Epithelial cell of proximal tubule (primary cell): ENCODE data around the gene COQ8A. TPM values are rescaled to one million over a fixed set of nuclear protein-coding genes. Genes with fewer than 3 reads are reported as not detected.
"Not testable (repeated sequence)": the region's sequence is repeated elsewhere in the genome, so short reads cannot be mapped to it uniquely, and the experiment has no call there.

ENCODE experiments used
- DNase-seq: peaks from one replicate; pipeline ENCODE4 v3.0.0-alpha.2; 2011; ENCODE audit warnings: low read depth
- H3K4me3 ChIP-seq: 2 replicates; pipeline ENCODE4 v1.5.1; 2011; ENCODE audit warnings: low read depth, mild to moderate bottlenecking, low read length
- total RNA-seq: library from RNA; depleted of rRNA; stranded (reverse); fragments of >200 nt; gene quantifications from 2 replicates; pipeline ENCODE4 v1.2.3, GENCODE V29; 2015
- TF ChIP-seq, protein P1 (sequence below): conservative IDR thresholded peaks from 2 replicates; pipeline ENCODE4 v1.5.1; 2012; ENCODE audit warnings: low read depth, mild to moderate bottlenecking, low read length

The COQ8A gene
- total RNA-seq, 1 donor from 2014 or later: 9.8 TPM

DNA sequence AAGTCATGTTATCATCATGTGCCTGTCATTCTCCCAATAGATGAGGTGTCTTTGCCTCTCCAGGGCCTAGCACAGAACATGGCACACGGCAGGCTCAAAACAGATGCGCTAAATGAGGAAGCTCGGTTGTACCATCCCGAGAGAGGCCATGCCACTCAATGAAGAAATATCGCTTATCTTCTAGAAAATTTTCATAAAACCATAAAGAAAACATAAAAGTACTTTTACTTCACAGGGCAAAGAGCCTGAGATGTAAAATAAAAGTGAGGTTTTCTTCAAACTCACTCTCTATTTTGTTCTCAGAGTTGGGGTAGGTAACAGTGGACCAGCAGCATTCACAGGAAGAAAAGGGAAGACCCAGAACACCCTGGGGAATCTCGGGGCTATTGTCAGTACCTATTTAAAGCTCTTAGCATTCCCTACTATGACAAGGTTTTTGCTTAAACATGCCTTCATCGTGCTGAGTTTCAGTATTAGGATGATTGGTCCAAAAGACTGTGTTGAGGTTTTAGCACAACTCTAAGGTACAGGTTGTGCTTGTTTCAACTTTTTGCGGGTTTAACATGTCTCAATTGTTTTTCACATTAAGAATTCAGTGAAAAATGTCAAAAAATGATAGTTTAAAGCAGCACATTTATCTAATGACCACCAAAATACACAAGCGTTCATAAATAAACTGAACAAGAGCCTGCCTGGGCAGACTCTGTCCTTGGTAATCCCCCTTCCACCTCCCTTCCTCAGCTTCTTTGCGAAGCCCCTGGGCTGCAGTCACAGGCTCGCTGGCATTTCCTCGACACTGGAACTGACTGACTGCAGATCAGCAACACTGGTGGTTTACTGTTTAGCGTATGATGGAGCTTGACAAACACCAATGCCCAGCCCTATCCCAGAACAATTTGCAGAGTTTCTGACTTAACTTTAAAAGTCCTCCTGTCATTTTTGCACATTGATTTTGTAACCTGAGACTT is 55.6 kb downstream of the COQ8A start:
- TF ChIP-seq, protein P1, sequence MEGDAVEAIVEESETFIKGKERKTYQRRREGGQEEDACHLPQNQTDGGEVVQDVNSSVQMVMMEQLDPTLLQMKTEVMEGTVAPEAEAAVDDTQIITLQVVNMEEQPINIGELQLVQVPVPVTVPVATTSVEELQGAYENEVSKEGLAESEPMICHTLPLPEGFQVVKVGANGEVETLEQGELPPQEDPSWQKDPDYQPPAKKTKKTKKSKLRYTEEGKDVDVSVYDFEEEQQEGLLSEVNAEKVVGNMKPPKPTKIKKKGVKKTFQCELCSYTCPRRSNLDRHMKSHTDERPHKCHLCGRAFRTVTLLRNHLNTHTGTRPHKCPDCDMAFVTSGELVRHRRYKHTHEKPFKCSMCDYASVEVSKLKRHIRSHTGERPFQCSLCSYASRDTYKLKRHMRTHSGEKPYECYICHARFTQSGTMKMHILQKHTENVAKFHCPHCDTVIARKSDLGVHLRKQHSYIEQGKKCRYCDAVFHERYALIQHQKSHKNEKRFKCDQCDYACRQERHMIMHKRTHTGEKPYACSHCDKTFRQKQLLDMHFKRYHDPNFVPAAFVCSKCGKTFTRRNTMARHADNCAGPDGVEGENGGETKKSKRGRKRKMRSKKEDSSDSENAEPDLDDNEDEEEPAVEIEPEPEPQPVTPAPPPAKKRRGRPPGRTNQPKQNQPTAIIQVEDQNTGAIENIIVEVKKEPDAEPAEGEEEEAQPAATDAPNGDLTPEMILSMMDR: no peak
- DNase-seq: no peak
- no peak overlapping the region for H3K4me3 ChIP-seq

DNA sequence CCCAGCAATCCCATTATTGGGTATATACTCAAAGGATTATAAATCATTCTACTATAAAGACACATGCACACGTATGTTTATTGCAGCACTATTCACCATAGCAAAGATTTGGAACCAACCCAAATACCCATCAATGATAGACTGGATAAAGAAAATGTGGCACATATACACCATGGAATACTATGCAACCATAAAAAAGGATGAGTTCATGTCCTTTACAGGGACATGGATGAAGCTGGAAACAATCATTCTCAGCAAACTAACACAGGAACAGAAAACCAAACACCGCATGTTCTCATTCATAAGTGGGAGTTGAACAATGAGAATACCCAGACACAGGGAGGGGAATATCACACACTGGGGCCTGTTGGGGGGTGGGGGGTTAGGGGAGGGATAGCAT is 59.5 kb downstream of the COQ8A start:
- not testable (repeated sequence) for H3K4me3 ChIP-seq, DNase-seq

DNA sequence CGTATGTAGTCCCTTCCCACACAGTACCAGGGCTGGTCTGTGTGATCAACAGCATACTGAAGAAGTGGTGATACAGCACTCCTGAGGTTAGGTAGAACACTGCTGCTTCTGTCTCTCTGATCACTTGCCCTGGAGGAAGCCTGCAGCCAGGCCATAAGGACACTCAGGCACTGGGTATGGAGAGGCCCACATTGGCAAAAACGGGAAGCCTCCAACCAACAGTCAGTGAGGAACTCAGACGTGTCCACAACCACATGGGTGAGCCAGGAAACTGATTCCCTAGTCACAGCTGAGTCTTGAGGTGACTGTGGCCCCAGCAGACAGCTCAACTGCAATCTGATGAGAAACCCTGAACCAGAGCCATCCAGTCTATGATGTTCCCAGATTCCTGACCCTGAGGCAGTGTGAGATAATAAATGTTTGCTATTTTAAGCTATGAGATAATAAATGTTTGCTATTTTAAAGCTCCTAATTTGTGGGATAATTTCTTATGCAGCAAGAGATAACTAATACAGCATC is 62.5 kb downstream of the COQ8A start:
- no peak for DNase-seq
- TF ChIP-seq, protein P1: no peak
- no peak overlapping the region for H3K4me3 ChIP-seq

DNA sequence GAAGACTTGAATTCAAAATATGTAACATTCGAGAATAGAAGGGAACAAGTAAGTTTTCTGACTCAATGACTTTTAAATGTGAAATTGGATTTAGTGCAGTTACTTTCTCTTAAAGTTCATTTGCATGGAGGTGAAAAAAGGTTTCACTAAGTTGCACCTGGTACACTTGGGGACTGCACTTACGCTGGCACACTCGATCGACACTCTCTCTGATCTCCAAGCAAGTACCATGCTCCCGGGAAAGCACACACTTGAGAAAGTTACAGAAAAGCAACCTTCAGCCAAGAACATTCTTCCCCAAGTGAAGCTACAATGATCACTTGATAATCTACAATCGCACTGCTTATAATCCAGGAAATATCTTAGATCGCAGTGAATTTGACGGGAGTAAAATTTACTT is 63.1 kb downstream of the COQ8A start:
- TF ChIP-seq, protein P1: no peak
- DNase-seq: no peak
- H3K4me3 ChIP-seq: no peak overlapping the region

DNA sequence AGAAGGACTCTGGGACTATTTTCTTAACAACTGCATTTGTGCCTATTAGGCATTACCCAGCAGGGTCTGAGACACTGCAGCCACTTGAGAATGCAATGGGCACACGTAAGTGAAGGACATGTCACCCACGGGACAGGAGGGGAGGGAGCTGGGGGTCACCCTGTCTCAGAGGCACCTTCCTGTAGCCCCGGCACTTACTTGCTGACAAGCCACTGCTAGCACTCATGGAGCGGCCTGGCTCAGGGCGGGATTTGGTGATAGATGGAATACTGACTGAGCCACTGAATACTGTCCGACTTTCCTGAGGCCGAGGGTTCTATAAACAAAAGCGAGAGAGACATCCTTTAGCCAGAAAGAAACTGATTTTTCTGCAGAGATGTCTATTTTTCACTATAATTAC is 64.7 kb downstream of the COQ8A start:
- no peak for DNase-seq
- TF ChIP-seq, protein P1: no peak
- H3K4me3 ChIP-seq: no peak overlapping the region

DNA sequence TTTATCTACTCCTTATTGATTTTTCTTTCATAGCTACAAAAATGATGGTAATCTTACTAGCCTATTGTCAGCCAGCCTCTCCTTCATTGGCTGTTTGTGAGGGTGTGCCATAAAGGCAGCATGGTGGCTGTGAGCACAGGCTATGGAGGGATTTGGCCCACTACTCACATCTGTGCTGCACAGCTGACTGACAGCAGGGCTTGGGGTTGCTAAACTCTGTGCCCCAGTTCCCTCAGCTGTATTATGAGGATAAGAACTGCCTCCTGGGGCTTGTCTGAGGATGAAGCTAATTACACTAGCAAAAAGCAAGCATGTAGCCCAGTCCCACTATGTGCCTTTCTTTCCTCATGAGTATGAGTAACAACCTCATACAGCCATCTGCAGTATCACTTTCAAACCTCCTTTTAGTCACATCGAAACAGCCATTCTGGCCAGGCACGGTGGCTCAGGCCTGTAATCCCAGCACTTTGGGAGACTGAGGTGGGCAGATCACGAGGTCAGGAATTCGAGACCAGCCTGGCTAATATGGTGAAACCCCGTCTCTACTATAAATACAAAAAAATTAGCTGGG is 66.2 kb downstream of the COQ8A start:
- TF ChIP-seq, protein P1: no peak
- DNase-seq: no peak

DNA sequence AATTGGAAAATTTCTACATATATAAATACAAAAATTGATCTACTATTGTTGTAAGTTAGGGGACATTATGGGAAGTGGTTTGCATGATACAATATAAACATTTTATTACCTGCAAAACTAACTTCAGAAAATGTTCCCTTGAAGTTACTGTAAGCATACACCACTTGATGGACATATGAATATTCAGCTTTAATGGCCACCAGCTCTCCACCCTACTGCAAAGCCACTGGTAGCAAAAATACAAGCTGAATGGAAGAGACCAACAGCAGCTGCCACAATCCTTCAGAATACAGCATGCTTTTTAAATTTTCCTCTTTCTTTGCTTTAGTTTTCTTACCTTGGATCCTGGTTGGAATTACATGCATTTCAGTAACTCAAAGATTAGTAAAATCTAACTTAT is 69.8 kb downstream of the COQ8A start:
- TF ChIP-seq, protein P1: no peak
- H3K4me3 ChIP-seq: no peak overlapping the region
- no peak for DNase-seq

More for the DNA sequence above, 66.2 kb downstream of the COQ8A start:
- H3K4me3 ChIP-seq: no peak overlapping the region
